H1 (cell line): ENCODE measurements around the gene COL16A1. TPM values are rescaled to one million over a fixed set of nuclear protein-coding genes. Genes with fewer than 3 reads are reported as not detected.
A peak's percentile ranks its signal among the peaks of the same experiment; 100 is the strongest.

ENCODE experiments used
- CTCF ChIA-PET: fragments of 300-600 bp; sonication (Branson Sonifier 250); formaldehyde crosslinking; loops from one replicate; lab custom pipeline; 2021; ENCODE audit not compliant: partially characterized antibody; lab: Charles Lee
- POLR2A ChIA-PET: fragments of 300-600 bp; sonication (Branson Sonifier 250); formaldehyde crosslinking; loops from one replicate; lab custom pipeline; 2021; ENCODE audit warnings: inconsistent platforms; ENCODE audit not compliant: partially characterized antibody; lab: Charles Lee
- DNase-seq, 2 experiments: peaks; one replicate each; pipeline versions ENCODE4 v3.0.0 to v3.0.0-alpha.2; 2010 to 2022; ENCODE audit warnings: low spot score in 2 of 2, low read depth in 1 of 2, mixed read lengths in 1 of 2
- FAIRE-seq: peaks from 2 replicates; lab custom pipeline; 2011; peaks lifted over from hg19 to GRCh38; lab: Jason Lieb, UNC
- H2AFZ ChIP-seq: 2 replicates; pipeline ENCODE4 v1.8.1; 2012; ENCODE audit warnings: low read length, inconsistent platforms
- H2AK5ac ChIP-seq: 2 replicates; pipeline ENCODE4 v1.6.1; 2013; ENCODE audit warnings: low read depth, low read length
- H2BK120ac ChIP-seq: replicated peaks from 2 replicates; pipeline ENCODE3; 2013; ENCODE audit warnings: low read depth, low read length, inconsistent platforms
- H2BK12ac ChIP-seq: 2 replicates; pipeline ENCODE4 v1.6.1; 2013; ENCODE audit warnings: low read depth, low read length
- H2BK15ac ChIP-seq: 2 replicates; pipeline ENCODE4 v1.6.1; 2013; ENCODE audit warnings: low read length
- H2BK20ac ChIP-seq: 2 replicates; pipeline ENCODE4 v1.6.1; 2013; ENCODE audit warnings: low read length
- H2BK5ac ChIP-seq: 2 replicates; pipeline ENCODE4 v1.6.1; 2013; ENCODE audit warnings: low read depth, low read length
- H3K14ac ChIP-seq: 2 replicates; pipeline ENCODE4 v1.6.1; 2013; ENCODE audit warnings: inconsistent platforms; ENCODE audit not compliant: insufficient read length
- H3K18ac ChIP-seq: 2 replicates; pipeline ENCODE4 v1.6.1; 2013; ENCODE audit warnings: low read length; ENCODE audit errors: extremely low read depth
- H3K23ac ChIP-seq: 2 replicates; pipeline ENCODE4 v1.6.1; 2013; ENCODE audit warnings: inconsistent platforms; ENCODE audit not compliant: insufficient read length
- H3K23me2 ChIP-seq: 2 replicates; pipeline ENCODE4 v1.6.1; 2013; ENCODE audit warnings: low read depth, low read length
- H3K27ac ChIP-seq: 2 replicates; pipeline ENCODE4 v1.6.1; 2011; ENCODE audit warnings: low read depth, low read length, inconsistent platforms
- H3K27me3 ChIP-seq, 4 experiments: replicated peaks in 1 of 4; 1 replicate in 1 of 4; 2 replicates in 3 of 4; pipeline versions ENCODE4 v1.6.1 to v1.8.1; 2011 to 2013; ENCODE audit warnings: low read length in 3 of 4, mild to moderate bottlenecking in 3 of 4, inconsistent platforms in 2 of 4, mixed read lengths in 2 of 4, moderate library complexity in 1 of 4; ENCODE audit not compliant: control insufficient read depth in 3 of 4, insufficient read depth in 3 of 4; ENCODE audit errors: extremely low read depth in 1 of 4
- H3K36me3 ChIP-seq, 4 experiments: 2 replicates each; pipeline versions ENCODE4 v1.6.1 to v1.8.1; 2011 to 2013; ENCODE audit warnings: mild to moderate bottlenecking in 4 of 4, low read length in 3 of 4, moderate library complexity in 2 of 4, control low read depth in 1 of 4, inconsistent platforms in 1 of 4; ENCODE audit not compliant: insufficient read depth in 4 of 4, control insufficient read depth in 2 of 4
- H3K4ac ChIP-seq: replicated peaks from 2 replicates; pipeline ENCODE3; 2013; ENCODE audit warnings: low read length, low read depth, mixed read lengths, inconsistent platforms; ENCODE audit not compliant: insufficient read length
- H3K4me1 ChIP-seq, 4 experiments: replicated peaks in 1 of 4; 1 replicate in 1 of 4; 2 replicates in 3 of 4; pipeline versions ENCODE4 v1.6.1 to v1.8.1; 2011 to 2013; ENCODE audit warnings: low read length in 3 of 4, inconsistent platforms in 2 of 4, mixed read lengths in 1 of 4; ENCODE audit not compliant: insufficient read depth in 4 of 4, control insufficient read depth in 3 of 4
- H3K4me2 ChIP-seq, 2 experiments: 2 replicates each; pipeline versions ENCODE4 v1.6.1 to v1.8.1; 2011 to 2013; ENCODE audit warnings: low read depth in 2 of 2, low read length in 2 of 2, control low read depth in 1 of 2, inconsistent platforms in 1 of 2, mild to moderate bottlenecking in 1 of 2; ENCODE audit not compliant: insufficient read depth in 1 of 2
- H3K4me3 ChIP-seq, 4 experiments: fragments of 200-600, 300-600 bp in 1 of 4; sonication (generic), shearing (Covaris generic), sonication (Bioruptor Twin) in 1 of 4; 2 replicates each; pipeline versions ENCODE4 v1.5.1 to v1.8.1; 2011 to 2016; ENCODE audit warnings: low read length in 4 of 4, low read depth in 3 of 4, control low read depth in 2 of 4, inconsistent platforms in 2 of 4, mild to moderate bottlenecking in 2 of 4, mixed read lengths in 1 of 4, moderate library complexity in 1 of 4; ENCODE audit not compliant: insufficient read depth in 2 of 4; ENCODE audit errors: extremely low read depth in 1 of 4
- H3K56ac ChIP-seq: replicated peaks from 2 replicates; pipeline ENCODE3; 2013; ENCODE audit warnings: low read depth, mild to moderate bottlenecking, mixed read lengths, low read length, inconsistent platforms; ENCODE audit not compliant: insufficient read length
- H3K79me1 ChIP-seq: 2 replicates; pipeline ENCODE4 v1.6.1; 2013; ENCODE audit warnings: low read depth, low read length, control low read depth
- H3K79me2 ChIP-seq, 2 experiments: 2 replicates each; pipeline versions ENCODE4 v1.6.1 to v1.8.1; 2012 to 2013; ENCODE audit warnings: low read length in 2 of 2, mild to moderate bottlenecking in 2 of 2, inconsistent platforms in 1 of 2; ENCODE audit not compliant: insufficient read depth in 2 of 2, control insufficient read depth in 1 of 2
- H3K9ac ChIP-seq, 4 experiments: replicated peaks in 1 of 4; 1 replicate in 1 of 4; 2 replicates in 3 of 4; pipeline versions ENCODE4 v1.6.1 to v1.8.1; 2011 to 2013; ENCODE audit warnings: low read depth in 3 of 4, low read length in 3 of 4, control low read depth in 2 of 4, mild to moderate bottlenecking in 2 of 4, moderate library complexity in 2 of 4, inconsistent platforms in 1 of 4; ENCODE audit errors: extremely low read depth in 1 of 4
- H3K9me3 ChIP-seq, 2 experiments: 2 replicates each; pipeline versions ENCODE4 v1.6.1 to v1.8.1; 2012 to 2013; ENCODE audit warnings: mild to moderate bottlenecking in 2 of 2, moderate library complexity in 2 of 2, control low read depth in 1 of 2, inconsistent platforms in 1 of 2, low read depth in 1 of 2, low read length in 1 of 2, mixed read lengths in 1 of 2; ENCODE audit not compliant: insufficient read depth in 2 of 2
- H4K20me1 ChIP-seq, 2 experiments: replicated peaks in 1 of 2; 2 replicates each; pipeline versions ENCODE3 to v1.8.1; 2011 to 2013; ENCODE audit warnings: inconsistent platforms in 2 of 2, low read length in 2 of 2, mild to moderate bottlenecking in 1 of 2; ENCODE audit not compliant: insufficient read depth in 2 of 2, control insufficient read depth in 1 of 2
- H4K5ac ChIP-seq: 2 replicates; pipeline ENCODE4 v1.6.1; 2013; ENCODE audit warnings: low read length, low read depth, mixed read lengths, inconsistent platforms; ENCODE audit not compliant: insufficient read length
- H4K8ac ChIP-seq: 2 replicates; pipeline ENCODE4 v1.8.0; 2013; ENCODE audit warnings: mild to moderate bottlenecking, moderate library complexity, low read length, inconsistent platforms; ENCODE audit not compliant: insufficient read depth; ENCODE audit errors: extremely low read depth
- H4K91ac ChIP-seq: replicated peaks from 2 replicates; pipeline ENCODE3; 2013; ENCODE audit warnings: low read length, mixed read lengths, inconsistent platforms; ENCODE audit not compliant: insufficient read length
- CEBPB ChIP-seq: IDR thresholded peaks from 2 replicates; pipeline ENCODE4 v1.6.1; 2012; ENCODE audit warnings: low read depth, low read length
- TAF7 ChIP-seq: optimal IDR thresholded peaks from 2 replicates; pipeline ENCODE3; 2011; ENCODE audit warnings: low read depth, mild to moderate bottlenecking, inconsistent platforms, low read length, moderate library complexity, borderline replicate concordance
- WGBS, 2 experiments: shearing (Covaris generic) in 1 of 2; methylation state at CpG; one replicate each; pipeline versions ENCODE4 v1.1.6 to v1.1.7; 2013 to 2015; ENCODE audit warnings: low lambda C conversion rate in 2 of 2, mixed read lengths in 2 of 2, inconsistent platforms in 1 of 2, low coverage in 1 of 2, missing lambda C conversion rate in 1 of 2; ENCODE audit not compliant: insufficient replicate concordance in 2 of 2, insufficient coverage in 1 of 2, insufficient read length in 1 of 2; ENCODE audit errors: extremely low coverage in 1 of 2, missing lambda C conversion rate in 1 of 2; 5-methylcytosine and 5-hydroxymethylcytosine counted together
- polyA plus RNA-seq, 7 experiments: library from polyadenylated mRNA; depleted of rRNA in 3 of 7; stranded (reverse) in 5 of 7; unstranded in 2 of 7; fragments of >200 nt in 5 of 7; fragments of 200-250 nt in 2 of 7; gene quantifications; 1 replicate in 5 of 7; 2 replicates in 1 of 7; 4 replicates in 1 of 7; pipeline versions ENCODE4 v1.2.1 to v1.2.3, GENCODE V29; 2011 to 2013; ENCODE audit warnings: missing spikeins in 2 of 7, mixed read lengths in 2 of 7
- total RNA-seq: library from RNA; stranded (reverse); fragmentation: NEBNext Ultra II Directional; extraction: Animal tissue kit (Norgen Biotek cat#: 25700); gene quantifications from 2 replicates; pipeline ENCODE4 v1.2.1, GENCODE V29; 2021
- TF ChIP-seq, protein P1 (sequence below), 3 experiments: IDR thresholded peaks; 1 replicate in 2 of 3; 2 replicates in 1 of 3; pipeline versions ENCODE4 v1.5.1 to v1.6.1; 2011; ENCODE audit warnings: low read length in 3 of 3, mild to moderate bottlenecking in 3 of 3, inconsistent platforms in 2 of 3, low read depth in 1 of 3, moderate library complexity in 1 of 3; ENCODE audit not compliant: insufficient read depth in 1 of 3; ENCODE audit errors: control extremely low read depth in 1 of 3

The COL16A1 gene
- total and polyA plus RNA-seq, 2 of the 8 experiments (the other 6 are each of a cell fraction or from before 2014, with no cell fraction given): 2.0 to 10.5 TPM

DNA sequence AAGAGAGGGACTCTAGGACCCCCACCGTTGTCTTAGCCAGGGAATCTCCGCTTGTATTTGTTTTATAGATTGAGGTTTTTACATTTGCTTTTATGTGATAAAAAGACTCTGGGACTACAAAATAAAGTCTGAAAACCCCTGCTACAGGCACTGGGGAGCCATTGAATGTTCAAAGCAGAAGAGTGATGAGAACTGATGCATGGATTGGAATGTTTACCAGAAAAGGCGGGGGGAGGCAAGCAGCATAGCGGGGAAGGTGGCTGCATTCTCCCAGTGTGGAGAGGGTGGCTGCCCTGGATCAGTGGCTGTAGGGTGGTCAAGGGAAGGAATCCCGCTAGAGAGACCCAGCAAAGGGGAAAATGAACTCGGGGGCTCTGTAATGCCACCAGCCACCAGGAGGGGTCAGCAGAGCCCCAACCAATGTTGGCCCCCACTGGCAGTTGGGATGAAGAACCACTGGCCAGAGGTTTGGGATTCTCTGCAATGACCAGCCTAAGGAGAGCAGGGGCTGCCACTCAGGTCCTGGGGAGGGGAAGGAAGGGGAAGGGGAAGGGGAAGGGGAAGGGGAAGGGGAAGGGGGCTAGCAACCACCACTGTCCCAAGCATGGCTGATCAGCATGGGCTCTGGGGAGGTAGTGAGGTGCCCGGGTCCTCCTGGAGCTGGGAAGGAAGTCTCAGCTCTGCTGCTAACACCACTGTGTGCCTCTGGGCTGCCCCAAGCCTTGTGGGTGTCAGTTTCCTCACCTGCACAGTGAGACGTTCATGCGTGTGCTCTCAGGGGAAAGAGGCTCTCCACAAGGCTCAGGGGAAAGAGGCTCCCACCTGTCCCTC, 40.0 kb downstream of the COL16A1 start:
- H4K20me1 ChIP-seq: no peaks in the 10 kb centered on the region
- H3K4me3 ChIP-seq: no peak overlapping the region
- no peak overlapping the region for H4K5ac ChIP-seq
- H2BK20ac ChIP-seq: no peak overlapping the region
- H2AFZ ChIP-seq: no peak overlapping the region
- no peaks in the 10 kb centered on the region for H3K79me1 ChIP-seq
- H3K4me2 ChIP-seq: no peak overlapping the region
- DNase-seq: peak; percentile 25 to 98
- no peak overlapping the region for H4K8ac ChIP-seq
- no peak overlapping the region for H3K4ac ChIP-seq
- H3K9ac ChIP-seq: no peak overlapping the region
- no peak overlapping the region for H2AK5ac ChIP-seq
- no peak overlapping the region for H3K23ac ChIP-seq
- H4K91ac ChIP-seq: no peak overlapping the region
- H2BK15ac ChIP-seq: no peak overlapping the region
- H3K27ac ChIP-seq: no peak overlapping the region
- H3K27me3 ChIP-seq: no peaks in the 10 kb centered on the region
- H2BK12ac ChIP-seq: no peak overlapping the region; the same call in 1 of the 2 replicates
- no peak overlapping the region for H2BK5ac ChIP-seq
- CTCF ChIA-PET: interaction anchor here (0.6 to 19.3 kb wide), 31 partner anchors 11 to 300 kb away, joined by 3 to 370 read pairs (median 5); partner anchors contain the start of genes COL16A1 and SPOCD1
- no peak overlapping the region for H3K14ac ChIP-seq
- no peak overlapping the region for H2BK120ac ChIP-seq
- POLR2A ChIA-PET: interaction anchor here (0.7 to 2.2 kb wide), 6 partner anchors 13 to 82 kb away, joined by 3 to 8 read pairs (median 4); partner anchors contain the start of genes COL16A1 and PEF1
- no peak overlapping the region; the same call in 1 of the 2 replicates for H3K18ac ChIP-seq
- H3K79me2 ChIP-seq: no peaks in the 10 kb centered on the region
- H3K56ac ChIP-seq: no peak overlapping the region
- peaks cover 0 to 3% (median 0%) of the 10 kb centered on the region in 4 experiments; a peak in 3 of 7 replicates for H3K4me1 ChIP-seq
- no peaks in the 10 kb centered on the region for H3K9me3 ChIP-seq
- WGBS, 2 experiments: 33% methylated on average over 8 of the region's 9 CpGs; no CpG with 5 or more reads in 1 of the 2 experiments
- FAIRE-seq: peak; percentile 76
- no peaks in the 10 kb centered on the region for H3K36me3 ChIP-seq
- no peaks in the 10 kb centered on the region for H3K23me2 ChIP-seq
- TF ChIP-seq, protein P1, sequence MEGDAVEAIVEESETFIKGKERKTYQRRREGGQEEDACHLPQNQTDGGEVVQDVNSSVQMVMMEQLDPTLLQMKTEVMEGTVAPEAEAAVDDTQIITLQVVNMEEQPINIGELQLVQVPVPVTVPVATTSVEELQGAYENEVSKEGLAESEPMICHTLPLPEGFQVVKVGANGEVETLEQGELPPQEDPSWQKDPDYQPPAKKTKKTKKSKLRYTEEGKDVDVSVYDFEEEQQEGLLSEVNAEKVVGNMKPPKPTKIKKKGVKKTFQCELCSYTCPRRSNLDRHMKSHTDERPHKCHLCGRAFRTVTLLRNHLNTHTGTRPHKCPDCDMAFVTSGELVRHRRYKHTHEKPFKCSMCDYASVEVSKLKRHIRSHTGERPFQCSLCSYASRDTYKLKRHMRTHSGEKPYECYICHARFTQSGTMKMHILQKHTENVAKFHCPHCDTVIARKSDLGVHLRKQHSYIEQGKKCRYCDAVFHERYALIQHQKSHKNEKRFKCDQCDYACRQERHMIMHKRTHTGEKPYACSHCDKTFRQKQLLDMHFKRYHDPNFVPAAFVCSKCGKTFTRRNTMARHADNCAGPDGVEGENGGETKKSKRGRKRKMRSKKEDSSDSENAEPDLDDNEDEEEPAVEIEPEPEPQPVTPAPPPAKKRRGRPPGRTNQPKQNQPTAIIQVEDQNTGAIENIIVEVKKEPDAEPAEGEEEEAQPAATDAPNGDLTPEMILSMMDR (IDR thresholded peaks at IDR 0.05; ENCODE audit: control extremely low read depth in 1 of 3, insufficient read depth in 1 of 3, low read depth in 1 of 3, low read length in 3 of 3): peak in 2 of 3 experiments; percentile 93 to 96; a peak in 3 of 4 replicates
- TF ChIP-seq TAF7 (no peak), CEBPB (peak; percentile 3; the same call in 1 of the 2 replicates)
